Suppressor macrophage (primary cell): Measurements from ENCODE around the gene CGAS.

Experiments
- DNase-seq, 4 experiments: peaks; one replicate each; pipeline ENCODE4 v3.0.0-alpha.2; 2020 to 2022
- total RNA-seq, 17 experiments: gene quantifications; one replicate each; lab custom pipeline; 2026; ENCODE audit warnings: mixed read lengths in 6 of 17, inconsistent platforms in 3 of 17; lab: John Stamatoyannopoulos, UW

CGAS gene
- total RNA-seq = 19.8 to 200 (median 32.1) reads per million in 17 experiments

DNA sequence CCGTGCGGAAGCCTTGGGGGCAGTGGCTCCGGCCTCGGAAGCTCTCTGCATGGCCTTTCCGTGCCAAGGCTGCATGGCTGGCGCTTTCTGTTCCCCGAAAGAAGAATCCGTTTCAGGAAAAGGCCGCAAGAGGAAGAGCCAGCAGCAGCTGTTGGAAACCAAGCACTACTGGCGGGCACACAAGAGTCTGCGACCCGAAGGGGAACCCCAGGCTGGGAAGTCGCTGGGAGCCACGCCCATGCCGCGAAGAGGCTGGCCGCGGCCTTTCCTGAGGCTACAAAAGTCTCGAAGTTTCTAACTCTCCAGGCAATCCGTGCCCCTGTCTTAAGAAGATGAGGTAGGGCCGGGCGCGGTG, at the start of gene CGAS:
CGAS (minus strand) TSS at position 191 of the 355 bp plus-strand sequence; CDS start at position 75, 116 bp downstream.
- DNase-seq = peak; percentile 92 to 96 (median 95)

- DNase-seq = no peak
These were observed 45.8 kb upstream of the CGAS start for GRCh38 chr6:73497915-73498314.

DNA sequence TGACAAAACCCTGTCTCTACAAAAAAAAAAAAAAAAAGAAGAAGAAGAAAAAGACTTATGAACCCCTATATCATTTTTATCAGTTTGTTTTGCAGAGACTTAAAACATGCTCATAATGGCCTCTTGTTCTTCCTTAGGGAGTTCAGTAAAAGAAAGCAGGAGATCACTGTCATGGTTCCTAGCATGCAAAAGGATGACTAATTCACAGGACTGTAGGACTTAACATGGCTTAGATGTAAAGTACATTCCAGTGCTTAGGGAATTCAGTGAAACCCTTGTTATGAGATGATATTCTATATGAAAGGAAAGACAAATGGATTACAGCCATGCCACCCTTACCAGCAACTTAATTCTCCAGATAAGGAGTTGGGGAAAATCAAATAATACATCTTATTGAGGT, 39.3 kb upstream of the CGAS start:
- no peak for DNase-seq

GRCh38 chr6:73487473-73487872, 35.4 kb upstream of the CGAS start:
- no peak for DNase-seq

DNA sequence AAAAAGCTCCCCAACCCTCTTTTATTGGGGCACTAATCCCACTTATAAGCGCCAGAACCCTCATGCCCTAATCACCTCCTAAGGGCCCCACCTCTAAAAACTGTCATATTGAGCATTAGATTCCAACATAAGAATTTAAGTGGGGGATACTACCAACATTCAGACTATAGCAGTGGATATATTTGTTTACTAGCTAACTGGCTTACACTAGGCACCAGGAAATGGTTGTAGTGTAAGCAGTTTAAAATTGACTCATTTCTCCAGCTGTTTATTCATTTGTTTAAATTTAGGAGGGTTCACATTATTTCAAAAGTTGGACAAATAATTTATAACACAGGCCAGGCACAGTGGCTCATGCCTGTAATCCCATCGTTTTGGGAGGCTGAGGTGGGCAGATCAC, 32.3 kb upstream of the CGAS start:
- no peak for DNase-seq

DNA sequence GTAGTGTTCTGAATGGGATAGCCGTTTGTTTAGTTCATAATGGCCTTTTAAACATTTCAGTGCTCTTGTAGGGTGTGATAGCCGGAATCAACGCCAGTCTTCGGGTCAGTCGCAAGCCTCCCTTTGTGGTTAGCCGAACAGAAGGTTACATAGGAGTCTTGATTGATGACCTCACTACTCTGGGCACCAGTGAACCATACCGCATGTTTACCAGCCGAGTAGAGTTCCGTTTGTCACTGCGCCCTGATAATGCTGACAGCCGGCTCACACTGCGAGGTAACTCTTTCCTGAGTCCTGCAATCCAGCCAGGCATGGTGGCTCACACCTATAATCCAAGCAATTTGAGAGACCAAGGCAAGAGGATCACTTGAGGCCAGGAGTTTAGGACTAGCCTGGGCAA, 29.9 kb upstream of the CGAS start:
- no peak for DNase-seq

GRCh38 chr6:73477407-73477806, 25.3 kb upstream of the CGAS start:
- DNase-seq = no peak

GRCh38 chr6:73476723-73477122, 24.6 kb upstream of the CGAS start:
- no peak for DNase-seq

GRCh38 chr6:73471686-73472290, 19.7 kb upstream of the CGAS start:
- DNase-seq = peak in 2 of 4 experiments; percentile 18 to 47

DNA sequence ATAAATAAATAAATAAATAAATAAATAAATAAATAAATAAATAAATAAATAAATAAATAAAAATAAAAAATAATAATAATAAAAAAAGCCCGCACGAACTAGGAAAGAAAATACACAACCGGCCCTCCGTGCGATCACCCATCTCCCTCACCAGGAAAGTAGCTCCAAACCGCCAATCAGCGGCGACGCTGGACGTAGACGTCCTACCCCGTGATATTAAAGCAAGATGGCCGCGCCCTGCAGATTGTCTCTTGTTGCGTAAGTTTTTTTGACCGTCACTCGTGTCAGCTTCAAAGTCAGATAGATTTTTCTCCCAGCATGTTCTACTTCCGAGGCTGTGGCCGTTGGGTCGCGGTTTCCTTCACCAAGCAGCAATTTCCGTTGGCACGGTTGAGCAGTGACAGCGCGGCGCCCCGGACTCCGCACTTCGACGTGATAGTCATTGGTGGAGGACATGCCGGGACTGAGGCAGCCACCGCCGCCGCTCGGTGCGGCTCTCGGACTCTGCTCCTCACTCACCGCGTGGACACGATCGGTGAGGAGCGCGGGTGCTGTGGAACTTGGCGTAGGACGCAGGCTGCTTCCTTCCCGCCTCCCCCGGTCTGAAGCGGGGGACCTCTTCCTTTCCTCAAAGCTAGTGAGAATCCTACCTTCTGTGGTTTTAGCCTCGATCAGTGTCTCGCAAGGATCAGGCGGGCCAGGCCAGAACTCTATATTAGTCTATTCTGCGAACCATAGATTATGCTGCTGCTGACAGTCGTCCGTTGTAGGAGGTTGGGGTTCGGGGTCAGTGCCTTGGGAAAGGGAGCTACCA, 9.6 kb upstream of the CGAS start, which contains the start of gene MTO1:
MTO1 (plus strand) TSS at position 201 of the 814 bp plus-strand sequence; CDS start at position 319, 118 bp downstream.
- peak; percentile 92 to 97 (median 95) for DNase-seq

- peak in 1 of 4 experiments; percentile 8 for DNase-seq
These were observed 8.0 kb upstream of the CGAS start for GRCh38 chr6:73460056-73460455.

- DNase-seq = peak in 1 of 4 experiments; percentile 9
These were observed 7.4 kb upstream of the CGAS start for GRCh38 chr6:73459474-73459873.

DNA sequence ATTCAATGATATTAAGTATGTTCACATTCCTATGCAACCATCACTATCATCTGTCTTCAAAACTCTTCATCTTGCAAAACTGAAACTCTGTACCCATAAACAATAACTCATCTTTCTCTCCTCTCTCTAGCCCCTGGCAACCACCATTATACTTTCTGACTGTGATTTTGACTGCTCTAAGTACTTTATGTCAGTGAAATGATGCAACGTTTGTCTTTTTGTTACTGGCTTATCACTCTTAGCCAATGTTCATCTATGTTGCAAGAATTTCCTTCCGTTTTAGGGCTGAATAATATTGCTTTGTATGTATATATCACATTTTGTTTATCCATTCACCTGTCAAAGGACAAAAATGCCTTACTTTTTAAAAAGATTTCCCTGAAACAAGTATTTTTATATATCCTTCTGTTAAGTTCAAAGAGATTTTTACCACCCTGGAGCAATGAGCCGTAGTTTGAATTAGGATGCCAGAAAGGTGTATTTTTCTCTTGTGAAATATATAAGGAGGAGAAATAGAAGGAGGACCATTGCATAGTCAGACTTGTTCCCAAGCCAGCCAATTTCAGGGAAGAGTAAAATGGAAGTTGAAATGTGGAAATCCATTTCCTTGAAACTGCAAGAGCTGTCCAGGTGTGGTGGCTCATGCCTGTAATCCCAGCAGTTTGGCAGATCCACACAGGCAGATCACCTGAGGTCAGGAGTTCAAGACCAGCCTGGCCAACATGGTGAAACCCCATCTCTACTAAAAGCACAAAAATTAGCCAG, 4.0 kb upstream of the CGAS start:
- DNase-seq = peak; percentile 33 to 85 (median 60)

- DNase-seq = peak; percentile 42 to 73 (median 55)
These were observed 632 bp downstream of the CGAS start for GRCh38 chr6:73451223-73452106.

GRCh38 chr6:73443555-73443954, 8.5 kb downstream of the CGAS start:
- DNase-seq = no peak

DNA sequence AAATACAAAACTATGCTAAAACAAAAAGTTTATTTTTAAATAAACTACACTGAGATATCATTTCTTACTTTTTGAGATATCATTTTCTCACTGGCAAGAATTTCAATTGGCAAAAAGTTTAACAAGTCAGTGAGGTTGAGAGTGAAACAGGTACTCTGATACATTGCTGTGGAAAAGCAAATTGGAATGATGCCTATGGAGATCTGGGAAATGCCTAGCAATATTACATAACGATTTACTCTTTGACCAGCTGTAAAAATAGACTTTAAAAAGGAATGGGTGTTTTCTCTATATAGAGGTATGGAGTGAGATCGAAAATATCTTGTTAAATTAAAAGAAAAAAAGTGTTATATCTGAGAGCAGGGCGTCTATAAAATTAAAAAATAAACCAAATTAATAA, 16.9 kb downstream of the CGAS start:
- no peak for DNase-seq

GRCh38 chr6:73421534-73421933, 30.6 kb downstream of the CGAS start:
- no peak for DNase-seq

- DNase-seq = no peak
These were observed 33.9 kb downstream of the CGAS start for GRCh38 chr6:73418081-73418741.

- DNase-seq = no peak
These were observed 39.0 kb downstream of the CGAS start for GRCh38 chr6:73413102-73413501.

DNA sequence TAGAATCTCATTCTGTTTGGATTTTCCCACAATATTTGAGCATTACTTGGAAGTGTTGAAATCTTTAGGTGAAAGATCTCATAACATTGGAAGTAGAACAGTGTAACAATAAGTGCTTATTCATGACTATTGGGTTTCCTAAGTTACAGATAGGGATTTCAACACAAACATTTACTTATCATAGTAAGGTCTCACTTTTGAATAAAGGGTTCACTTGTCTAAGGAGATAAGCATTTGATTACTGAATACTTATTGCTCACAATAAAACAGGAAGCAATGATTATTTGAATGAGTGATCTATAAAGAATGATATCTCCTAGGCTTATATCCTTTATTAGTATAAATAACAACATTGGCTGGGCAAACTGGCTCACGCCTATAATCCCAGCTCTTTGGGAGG, 42.7 kb downstream of the CGAS start:
- no peak for DNase-seq

GRCh38 chr6:73400656-73401055, 51.4 kb downstream of the CGAS start:
- DNase-seq = no peak

DNA sequence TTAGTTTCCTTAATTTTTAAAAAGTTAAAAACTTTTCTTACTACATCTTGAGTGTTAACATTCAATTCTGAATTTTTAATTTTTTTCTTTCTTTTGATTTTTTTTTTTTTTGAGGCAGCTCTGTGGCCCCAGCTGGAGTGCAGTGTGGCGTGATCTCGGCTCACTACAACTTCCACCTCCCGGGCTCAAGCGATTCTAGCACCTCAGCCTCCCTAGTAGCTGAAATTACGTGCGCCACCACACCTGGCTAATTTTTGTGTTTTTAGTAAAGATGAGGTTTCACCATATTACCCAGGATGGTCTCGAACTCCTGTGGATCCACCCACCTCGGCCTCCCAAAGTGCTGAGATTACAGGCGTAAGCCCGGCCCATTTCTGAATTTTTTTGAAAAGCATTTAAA, 56.2 kb downstream of the CGAS start:
- no peak for DNase-seq
